Measurements from ENCODE around the gene GABARAPL2. TPM values are rescaled to one million over a fixed set of nuclear protein-coding genes. Genes with fewer than 3 reads are reported as not detected.

GABARAPL2 gene
- total and polyA plus RNA-seq, 12 donors = 58.2 to 262 (median 229) TPM

DNA sequence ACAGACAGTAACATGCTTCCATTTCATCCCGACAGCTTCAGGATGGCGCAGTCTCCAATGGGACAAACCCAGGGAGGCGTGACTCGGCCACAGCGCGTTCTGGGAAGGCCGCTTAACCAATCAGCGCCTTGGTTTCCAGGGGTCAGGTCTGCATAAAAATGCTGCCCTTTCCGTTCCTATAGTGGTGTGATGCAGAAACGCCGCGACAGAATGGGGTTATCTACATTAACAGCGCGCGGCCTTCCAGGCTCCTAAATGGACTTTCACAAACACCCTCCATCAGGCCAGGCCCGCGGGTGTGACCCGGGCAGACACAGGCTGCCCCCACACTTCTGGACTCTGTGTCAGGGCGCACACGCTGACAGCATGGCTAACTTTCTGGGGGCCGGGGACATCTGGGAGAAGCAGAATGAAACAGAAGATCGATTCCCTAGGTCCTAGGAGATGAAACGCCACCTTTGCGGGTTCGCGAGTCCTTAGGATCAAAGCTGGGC lies 10.9 kb upstream of the GABARAPL2 start:
- H3K9me3 ChIP-seq = no peaks in the 10 kb centered on the region
- intact Hi-C loops (cut with DNase I) = loop anchor here in 3 of 10 donors (1.0 to 10.0 kb wide), 5 partner anchors 11 to 92 kb away; partner anchors contain the start of genes ADAT1 (in 1 of the 3), GABARAPL2 (in 1 of the 3), KARS1 (in 1 of the 3) and TERF2IP (in 1 of the 3)
- DNase-seq = peak; percentile 78 to 88
- H3K4me3 ChIP-seq = peak overlapping the region; percentile 47 to 89 (median 72)
- peak; percentile 75 to 89 (median 83) for ATAC-seq
- WGBS, 2 donors = 1 to 3% methylated on average over 26 of the region's 26 CpGs
- no peaks in the 10 kb centered on the region for H3K27me3 ChIP-seq
- peaks cover 5 to 46% (median 15%) of the 10 kb centered on the region in 9 donors for H3K4me1 ChIP-seq
- peak overlapping the region; percentile 43 to 90 (median 86) for H3K27ac ChIP-seq
- TF ChIP-seq, protein P1, sequence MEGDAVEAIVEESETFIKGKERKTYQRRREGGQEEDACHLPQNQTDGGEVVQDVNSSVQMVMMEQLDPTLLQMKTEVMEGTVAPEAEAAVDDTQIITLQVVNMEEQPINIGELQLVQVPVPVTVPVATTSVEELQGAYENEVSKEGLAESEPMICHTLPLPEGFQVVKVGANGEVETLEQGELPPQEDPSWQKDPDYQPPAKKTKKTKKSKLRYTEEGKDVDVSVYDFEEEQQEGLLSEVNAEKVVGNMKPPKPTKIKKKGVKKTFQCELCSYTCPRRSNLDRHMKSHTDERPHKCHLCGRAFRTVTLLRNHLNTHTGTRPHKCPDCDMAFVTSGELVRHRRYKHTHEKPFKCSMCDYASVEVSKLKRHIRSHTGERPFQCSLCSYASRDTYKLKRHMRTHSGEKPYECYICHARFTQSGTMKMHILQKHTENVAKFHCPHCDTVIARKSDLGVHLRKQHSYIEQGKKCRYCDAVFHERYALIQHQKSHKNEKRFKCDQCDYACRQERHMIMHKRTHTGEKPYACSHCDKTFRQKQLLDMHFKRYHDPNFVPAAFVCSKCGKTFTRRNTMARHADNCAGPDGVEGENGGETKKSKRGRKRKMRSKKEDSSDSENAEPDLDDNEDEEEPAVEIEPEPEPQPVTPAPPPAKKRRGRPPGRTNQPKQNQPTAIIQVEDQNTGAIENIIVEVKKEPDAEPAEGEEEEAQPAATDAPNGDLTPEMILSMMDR (IDR thresholded peaks at IDR 0.05) = no peak
- no peaks in the 10 kb centered on the region for H3K36me3 ChIP-seq

DNA sequence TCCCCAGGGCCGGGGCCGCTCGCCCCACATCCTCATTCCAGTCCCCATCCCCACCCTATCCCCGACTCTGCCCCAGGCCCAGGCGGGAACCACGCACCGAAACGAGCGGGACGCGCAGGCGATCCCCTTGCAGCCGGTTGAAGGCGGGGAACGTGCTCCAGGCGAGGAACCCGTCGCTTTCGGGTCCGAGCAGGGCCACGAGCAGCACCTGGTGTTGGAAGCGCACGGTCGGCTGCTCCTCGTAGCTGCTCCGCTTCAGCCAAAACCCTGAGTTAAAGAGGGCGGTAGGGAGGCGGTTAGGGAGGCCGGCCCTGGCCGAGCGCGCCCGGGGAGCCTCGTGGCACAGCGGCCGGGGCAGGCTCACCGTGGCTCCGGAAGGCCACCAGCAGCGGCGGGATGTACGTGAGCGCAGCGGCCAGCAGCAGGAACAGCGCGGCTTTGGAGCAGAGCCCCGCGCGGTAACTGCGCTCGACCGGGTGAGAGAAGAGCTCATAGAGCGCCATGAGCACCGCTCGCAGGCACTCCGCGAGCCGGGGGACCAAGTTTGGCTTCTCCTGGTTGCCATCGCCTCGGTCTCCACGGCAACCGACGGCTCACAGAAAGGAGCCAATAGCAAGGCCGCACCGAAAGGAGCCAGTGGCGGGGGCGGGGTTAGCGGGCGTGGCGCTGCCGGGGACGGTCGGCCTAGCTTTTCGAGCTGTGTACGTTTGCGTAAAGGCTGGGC lies 10.3 kb upstream of the GABARAPL2 start, which contains the start of gene TMEM231:
TSS of gene TMEM231 (minus strand) at position 546 of the 724 bp plus-strand sequence. CDS start at position 503, 43 bp downstream.
- H3K36me3 ChIP-seq = no peaks in the 10 kb centered on the region
- H3K4me3 ChIP-seq = peak within 1 kb of the TSS; percentile 47 to 89 (median 72)
- H3K27me3 ChIP-seq = no peaks in the 10 kb centered on the region
- 0% methylated on average over 75 of the region's 75 CpGs for WGBS, 2 donors
- intact Hi-C loops (cut with DNase I) = loop anchor here in 4 of 10 donors (1.0 to 10.0 kb wide), 7 partner anchors 10 to 91 kb away; partner anchors contain the start of genes ADAT1 (in 2 of the 4), GABARAPL2 (in 1 of the 4), KARS1 (in 1 of the 4) and TERF2IP (in 1 of the 4)
- TF ChIP-seq, protein P1 (IDR thresholded peaks at IDR 0.05) = peak in 1 of 9 donors; percentile 15
- H3K9me3 ChIP-seq = no peaks in the 10 kb centered on the region
- peak; percentile 96 to 97 (median 97) for ATAC-seq
- DNase-seq = peak; percentile 98
- peaks cover 5 to 43% (median 15%) of the 10 kb centered on the region in 9 donors for H3K4me1 ChIP-seq
- H3K27ac ChIP-seq = peak within 1 kb of the TSS; percentile 57 to 90 (median 86)

DNA sequence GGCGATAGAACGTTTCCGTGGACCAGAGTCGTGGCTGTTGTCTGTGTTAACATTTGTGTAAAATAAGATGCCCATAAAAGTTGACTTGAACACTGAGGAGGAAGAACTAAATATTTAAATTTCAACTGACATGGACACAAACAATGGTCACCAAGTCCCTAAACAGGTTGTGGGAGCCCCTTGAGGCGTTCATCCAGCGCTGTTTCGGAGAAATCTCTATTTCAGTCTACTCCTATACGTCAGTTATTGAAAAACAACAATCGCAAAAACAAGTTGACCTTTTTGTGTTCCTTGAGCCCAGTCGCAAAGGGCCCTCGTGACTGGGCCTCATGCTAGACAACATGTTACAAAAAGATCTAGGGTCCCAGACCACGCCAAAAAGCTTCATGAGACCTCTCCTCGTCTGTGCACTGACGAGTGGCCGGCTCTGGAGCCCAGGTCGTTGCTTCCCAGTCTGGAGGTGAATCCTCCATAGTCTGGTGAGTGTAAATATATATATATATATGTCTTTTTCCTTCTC lies 9.7 kb upstream of the GABARAPL2 start:
- TF ChIP-seq, protein P1 (IDR thresholded peaks at IDR 0.05) = no peak
- Histone ChIP-seq H3K4me1 (peaks cover 5 to 38% (median 15%) of the 10 kb centered on the region in 9 donors), H3K4me3 (peak overlapping the region in 9 of 10 donors; percentile 68 to 89 (median 73)), H3K27me3 (no peaks in the 10 kb centered on the region), H3K36me3 (no peaks in the 10 kb centered on the region), H3K9me3 (no peaks in the 10 kb centered on the region), H3K27ac (peak overlapping the region; percentile 51 to 90 (median 86))
- 28 to 36% methylated on average over 16 of the region's 16 CpGs for WGBS, 2 donors
- DNase-seq (no peak), ATAC-seq (peak in 2 of 8 donors; percentile 1)
- intact Hi-C loops (cut with DNase I) = loop anchor here in 4 of 10 donors (1.0 to 10.0 kb wide), 6 partner anchors 33 to 91 kb away; partner anchors contain the start of genes ADAT1 (in 2 of the 4), KARS1 (in 1 of the 4) and TERF2IP (in 1 of the 4)

DNA sequence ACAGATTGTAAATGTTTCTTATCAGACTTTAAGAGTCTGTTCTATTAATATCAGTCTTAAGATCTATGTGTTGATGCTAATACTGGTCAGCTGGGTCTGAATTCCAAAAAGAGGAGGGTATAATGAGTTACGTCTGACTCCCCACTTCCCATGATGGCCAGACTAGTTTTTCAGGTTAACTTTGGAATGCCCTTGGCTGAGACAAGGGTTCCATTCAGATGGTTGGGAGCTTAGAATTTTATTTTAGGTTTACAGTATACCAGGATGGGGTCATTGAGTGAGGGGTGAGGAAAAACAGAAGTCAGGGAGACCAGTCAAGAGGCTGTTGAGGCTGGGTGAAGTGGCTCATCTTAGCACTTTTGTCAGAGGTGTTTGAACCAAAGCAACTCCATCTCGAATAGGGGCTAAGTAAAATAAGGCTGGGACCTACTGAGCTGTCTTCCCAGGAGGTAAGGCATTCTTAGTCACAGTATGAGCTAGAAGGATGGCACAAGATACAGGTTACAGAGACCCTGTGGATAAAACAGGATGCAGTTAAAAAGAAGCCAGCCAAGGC lies 7.3 kb upstream of the GABARAPL2 start:
- Histone ChIP-seq H3K36me3 (no peaks in the 10 kb centered on the region), H3K4me3 (no peak overlapping the region), H3K9me3 (no peaks in the 10 kb centered on the region), H3K27me3 (no peaks in the 10 kb centered on the region), H3K27ac (no peak overlapping the region), H3K4me1 (peaks cover 4 to 27% (median 10%) of the 10 kb centered on the region in 9 donors)
- WGBS, 2 donors = 73% methylated on average over 2 of the region's 2 CpGs
- DNase-seq (no peak), ATAC-seq (no peak)
- intact Hi-C loops (cut with DNase I) = loop anchor here in 3 of 10 donors (5.0 to 10.0 kb wide), 4 partner anchors 42 to 88 kb away; partner anchors contain the start of genes ADAT1 (in 1 of the 3), KARS1 (in 1 of the 3) and TERF2IP (in 1 of the 3)
- TF ChIP-seq, protein P1 (IDR thresholded peaks at IDR 0.05) = no peak

Data from heart right ventricle (tissue), 16 donors.